ENCODE measurements around the gene CNOT3. TPM values are rescaled to one million over a fixed set of nuclear protein-coding genes. Genes with fewer than 3 reads are reported as not detected.

Gene CNOT3
- total and polyA plus RNA-seq, 2 of the 13 experiments (the other 11 are each of a cell fraction or from before 2014, with no cell fraction given), result 4.3 to 5.8 TPM

GRCh38 chr19:54189735-54190502 lies 52.4 kb downstream of the CNOT3 start (continued):
- TF ChIP-seq TCF7L2 (IDR thresholded peaks at IDR 0.05; ENCODE audit: low read depth, low read length) (no peak), MEF2D (CRISPR knock-in tag; IDR thresholded peaks at IDR 0.05) (no peak; the same call in 1 of the 2 replicates), ASH2L (IDR thresholded peaks at IDR 0.05; ENCODE audit: insufficient read length, low read depth, low read length) (no peak), NFYB (CRISPR knock-in tag; IDR thresholded peaks at IDR 0.05) (peak; percentile 50), ZNF124 (CRISPR knock-in tag; IDR thresholded peaks at IDR 0.05) (no peak; the same call in 1 of the 2 replicates), RFX5 (IDR thresholded peaks at IDR 0.05; ENCODE audit: low read depth, low read length) (peak; percentile 89), PCBP1 (IDR thresholded peaks at IDR 0.05; ENCODE audit: borderline replicate concordance, low read depth, low read length) (no peak), CERS6 (CRISPR knock-in tag; IDR thresholded peaks at IDR 0.05) (no peak), ZNF225 (CRISPR knock-in tag; IDR thresholded peaks at IDR 0.05) (no peak), RNF2 (conservative IDR thresholded peaks at IDR 0.05; ENCODE audit: low read depth) (0 out of 2 replicates have a peak, but pooled peaks have one; percentile 32), ZSCAN31 (CRISPR knock-in tag; IDR thresholded peaks at IDR 0.05; ENCODE audit: low read depth) (no peak; the same call in 1 of the 2 replicates), KDM3A (CRISPR knock-in tag; IDR thresholded peaks at IDR 0.05; ENCODE audit: low read depth) (no peak; the same call in 1 of the 2 replicates), XBP1 (CRISPR knock-in tag; IDR thresholded peaks at IDR 0.05) (no peak), ZNF510 (CRISPR knock-in tag; IDR thresholded peaks at IDR 0.05; ENCODE audit: low read depth) (no peak), SYNCRIP (IDR thresholded peaks at IDR 0.05; ENCODE audit: insufficient read depth, low read depth, low read length) (no peak), KDM6A (CRISPR knock-in tag; IDR thresholded peaks at IDR 0.05; ENCODE audit: low read depth) (no peak), ZFP82 (CRISPR knock-in tag; IDR thresholded peaks at IDR 0.05; ENCODE audit: borderline replicate concordance) (0 out of 2 replicates have a peak, but pooled peaks have one; percentile 23), TEAD2 (CRISPR knock-in tag; IDR thresholded peaks at IDR 0.05) (no peak), ZNF773 (CRISPR knock-in tag; IDR thresholded peaks at IDR 0.05; ENCODE audit: borderline replicate concordance) (no peak), ARNTL (CRISPR knock-in tag; IDR thresholded peaks at IDR 0.05) (0 out of 2 replicates have a peak, but pooled peaks have one; percentile 36), RBM22 (optimal IDR thresholded peaks at IDR 0.05; ENCODE audit: low read length) (no peak), PTBP1 (IDR thresholded peaks at IDR 0.05; ENCODE audit: low read depth, low read length, poor library complexity, severe bottlenecking) (no peak), CEBPZ (IDR thresholded peaks at IDR 0.05; ENCODE audit: low read length) (no peak), DMAP1 (CRISPR knock-in tag; IDR thresholded peaks at IDR 0.05) (no peak; the same call in none of the 2 replicates), CREB3 (CRISPR knock-in tag; IDR thresholded peaks at IDR 0.05) (no peak), ISL2 (CRISPR knock-in tag; IDR thresholded peaks at IDR 0.05) (no peak; the same call in 1 of the 2 replicates)

All from HepG2 (cell line).